B cell (primary cell): ENCODE results near the gene NSUN5.

Experiments
- EZH2 ChIP-seq: IDR thresholded peaks from 2 replicates; pipeline ENCODE4 v1.6.1; 2012; ENCODE audit warnings: borderline replicate concordance, low read depth, mild to moderate bottlenecking, moderate library complexity, low read length; ENCODE audit not compliant: insufficient read depth, poor library complexity, severe bottlenecking
- TF ChIP-seq, protein P1 (sequence below): fragments of 200-600 bp; IDR thresholded peaks from one replicate; pipeline ENCODE4 v1.8.0; 2022; ENCODE audit warnings: antibody characterized with exemption, mild to moderate bottlenecking

DNA sequence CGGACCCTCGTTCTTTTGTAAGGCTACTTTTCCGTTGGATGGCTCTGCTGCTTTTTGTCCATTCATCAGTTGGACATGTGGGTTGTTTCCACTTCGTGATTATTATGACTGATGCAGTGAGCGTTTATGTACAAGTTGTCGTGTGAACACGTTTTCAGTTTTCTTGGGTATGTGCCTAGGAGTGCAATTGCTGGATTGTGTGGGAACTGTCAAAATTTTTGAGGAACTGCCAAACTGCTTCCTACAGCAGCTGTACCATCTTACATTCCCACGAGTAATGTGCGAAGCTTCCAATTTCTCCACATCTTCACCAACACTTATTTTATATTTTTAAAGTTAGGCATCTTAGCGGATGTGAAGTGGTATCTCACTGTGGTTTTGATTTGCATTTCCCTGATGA is 29.7 kb upstream of the NSUN5 start:
- TF ChIP-seq, protein P1, sequence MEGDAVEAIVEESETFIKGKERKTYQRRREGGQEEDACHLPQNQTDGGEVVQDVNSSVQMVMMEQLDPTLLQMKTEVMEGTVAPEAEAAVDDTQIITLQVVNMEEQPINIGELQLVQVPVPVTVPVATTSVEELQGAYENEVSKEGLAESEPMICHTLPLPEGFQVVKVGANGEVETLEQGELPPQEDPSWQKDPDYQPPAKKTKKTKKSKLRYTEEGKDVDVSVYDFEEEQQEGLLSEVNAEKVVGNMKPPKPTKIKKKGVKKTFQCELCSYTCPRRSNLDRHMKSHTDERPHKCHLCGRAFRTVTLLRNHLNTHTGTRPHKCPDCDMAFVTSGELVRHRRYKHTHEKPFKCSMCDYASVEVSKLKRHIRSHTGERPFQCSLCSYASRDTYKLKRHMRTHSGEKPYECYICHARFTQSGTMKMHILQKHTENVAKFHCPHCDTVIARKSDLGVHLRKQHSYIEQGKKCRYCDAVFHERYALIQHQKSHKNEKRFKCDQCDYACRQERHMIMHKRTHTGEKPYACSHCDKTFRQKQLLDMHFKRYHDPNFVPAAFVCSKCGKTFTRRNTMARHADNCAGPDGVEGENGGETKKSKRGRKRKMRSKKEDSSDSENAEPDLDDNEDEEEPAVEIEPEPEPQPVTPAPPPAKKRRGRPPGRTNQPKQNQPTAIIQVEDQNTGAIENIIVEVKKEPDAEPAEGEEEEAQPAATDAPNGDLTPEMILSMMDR: no peak
- no peak for TF ChIP-seq EZH2
